GM18508 (cell line): Measurements from ENCODE around the gene GRAMD1B.
"Not testable (repeated sequence)": the region's sequence is repeated elsewhere in the genome, so short reads cannot be mapped to it uniquely, and the experiment has no call there.

ENCODE experiments used
- ATAC-seq: cut with Tn5 transposase; IDR thresholded peaks from one replicate; pipeline ENCODE4 v1.9.1; 2021; ENCODE audit warnings: moderate number of reproducible peaks; ENCODE audit not compliant: insufficient read depth, unreplicated experiment

Gene GRAMD1B

DNA sequence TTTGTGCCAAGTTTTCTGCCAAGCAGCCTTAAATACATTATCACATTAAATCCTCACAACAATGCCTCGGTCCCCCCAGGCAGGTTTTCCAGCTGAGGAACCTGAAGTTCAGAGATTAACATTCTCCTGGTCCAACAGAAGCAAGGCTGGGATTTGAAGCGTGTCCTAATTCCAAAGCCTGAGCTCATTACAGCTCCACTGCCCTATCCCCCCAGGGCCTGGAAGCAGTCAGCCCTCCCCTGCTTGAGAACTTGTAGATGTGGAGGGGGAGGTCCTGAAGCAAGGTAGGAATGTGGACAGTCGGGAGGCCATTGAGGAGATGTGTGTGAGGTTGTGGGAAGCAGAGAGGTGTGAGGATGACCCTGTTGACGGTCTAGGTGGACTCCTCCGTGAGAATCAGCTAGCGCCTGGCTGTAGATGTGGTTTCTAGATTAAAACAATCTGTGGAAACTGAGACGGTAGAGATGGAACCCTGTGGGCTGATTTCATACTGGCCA lies 8.1 kb downstream of the GRAMD1B start:
- no peak for ATAC-seq

DNA sequence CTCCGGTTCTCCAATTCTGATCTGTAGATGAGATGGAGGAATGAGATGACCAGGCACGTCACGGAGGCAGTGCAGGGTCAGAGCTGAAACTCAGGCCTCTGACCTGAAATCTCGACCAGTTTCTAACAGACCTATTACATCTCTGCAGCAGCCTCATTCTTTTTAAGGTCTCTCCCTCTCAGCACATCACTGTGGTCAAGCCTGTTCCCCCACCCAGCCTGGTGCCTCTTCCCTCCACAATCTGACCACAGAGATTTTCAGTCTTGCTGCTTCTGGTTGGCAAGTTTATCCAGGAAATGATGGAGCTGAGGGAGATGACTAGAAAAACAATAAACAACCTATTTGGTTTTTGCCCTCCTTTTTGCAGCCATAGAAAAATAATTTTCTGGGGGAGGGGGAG lies 9.5 kb downstream of the GRAMD1B start:
- no peak for ATAC-seq

DNA sequence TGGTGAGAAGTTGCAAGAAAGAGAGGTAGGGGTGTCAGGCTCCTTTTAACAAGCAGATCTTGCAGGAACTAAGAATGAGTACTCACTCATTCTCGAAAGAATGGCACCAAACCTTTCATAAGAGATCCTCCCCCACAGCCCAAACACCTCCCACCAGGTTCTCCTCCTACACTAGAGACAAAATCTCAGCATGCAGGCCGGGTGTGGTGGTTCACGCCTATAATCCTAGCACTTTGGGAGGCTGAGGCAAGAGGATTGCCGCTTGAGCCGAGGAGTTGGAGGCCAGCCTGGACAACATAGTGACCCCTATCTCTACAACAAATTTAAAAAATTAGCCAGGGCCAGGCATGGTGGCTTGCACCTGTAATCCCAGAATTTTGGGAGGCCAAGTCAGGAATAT lies 11.1 kb downstream of the GRAMD1B start:
- ATAC-seq, result no peak

DNA sequence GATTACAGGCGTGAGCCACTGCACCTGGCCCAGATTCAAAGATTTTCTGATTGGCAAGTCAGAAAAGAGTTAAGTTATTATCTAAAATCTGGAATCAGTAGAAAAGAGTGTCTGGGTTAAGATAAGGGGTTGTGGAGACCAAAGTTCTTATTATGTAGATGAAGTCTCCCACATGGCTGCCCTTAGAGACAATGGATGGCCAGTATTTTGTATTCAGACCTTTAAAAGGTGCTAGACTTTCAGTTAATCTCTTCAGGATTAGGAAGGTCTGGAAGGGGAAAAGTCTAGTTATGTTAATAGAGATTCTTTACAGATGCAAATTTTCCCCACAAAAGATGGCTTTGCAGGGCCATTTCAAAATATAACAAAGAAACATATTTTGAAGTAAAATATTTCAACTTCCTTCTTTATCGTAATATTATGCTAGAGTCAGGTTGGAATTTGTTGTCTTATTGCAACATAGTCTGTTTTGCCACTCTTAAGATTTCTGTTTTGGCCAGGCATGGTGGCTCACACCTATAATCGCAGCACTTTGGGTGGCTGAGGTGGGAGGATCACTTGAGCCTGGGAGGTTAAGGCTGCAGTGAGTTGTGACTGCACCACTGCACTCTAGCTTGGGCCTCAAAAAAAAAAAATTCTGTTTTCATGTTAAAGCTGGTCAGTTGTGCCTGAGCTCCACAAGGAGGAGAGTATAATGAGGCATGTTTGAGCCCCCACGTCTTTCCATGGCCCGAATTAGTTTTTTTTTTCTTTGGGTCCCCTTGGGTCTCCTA lies 14.0 kb downstream of the GRAMD1B start:
- no peak for ATAC-seq

DNA sequence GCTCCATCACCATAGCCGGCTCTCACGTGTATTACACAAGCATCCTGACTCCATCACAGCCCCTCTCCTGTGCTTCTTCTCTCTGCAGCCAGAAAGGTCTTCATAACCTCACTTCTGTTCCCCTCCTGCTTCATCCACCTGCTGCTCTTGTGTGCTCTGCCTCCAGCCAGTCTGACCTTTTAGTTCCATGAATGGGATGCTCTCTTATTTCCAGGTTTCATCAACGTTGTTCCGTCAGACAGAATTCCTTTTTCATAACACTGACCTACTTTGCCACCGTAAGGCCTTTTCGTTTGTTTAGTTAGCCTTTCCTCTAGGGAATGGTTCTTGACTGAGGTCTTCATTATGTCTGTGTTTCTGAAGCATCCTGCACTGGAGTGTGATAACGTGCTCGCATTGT lies 18.8 kb downstream of the GRAMD1B start:
- no peak for ATAC-seq

DNA sequence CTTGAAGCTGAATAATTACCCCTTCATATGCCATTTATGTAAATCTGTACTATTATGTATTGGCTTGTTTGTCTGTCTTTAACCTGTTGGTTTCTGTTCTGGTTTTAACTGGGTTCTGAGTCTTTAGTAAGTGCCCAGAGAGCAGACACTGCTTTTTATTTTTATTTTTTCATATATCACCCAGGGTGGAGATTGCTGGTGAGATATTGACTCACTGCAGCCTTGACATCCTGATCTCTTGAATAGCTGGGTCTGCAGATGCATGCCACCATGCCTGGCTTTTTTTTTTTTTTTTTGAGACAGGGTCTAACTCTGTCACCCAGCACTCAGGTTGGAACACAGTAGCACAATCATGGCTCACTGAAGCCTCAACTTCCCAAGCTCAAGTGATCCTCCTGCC lies 19.4 kb downstream of the GRAMD1B start:
- ATAC-seq, result no peak

DNA sequence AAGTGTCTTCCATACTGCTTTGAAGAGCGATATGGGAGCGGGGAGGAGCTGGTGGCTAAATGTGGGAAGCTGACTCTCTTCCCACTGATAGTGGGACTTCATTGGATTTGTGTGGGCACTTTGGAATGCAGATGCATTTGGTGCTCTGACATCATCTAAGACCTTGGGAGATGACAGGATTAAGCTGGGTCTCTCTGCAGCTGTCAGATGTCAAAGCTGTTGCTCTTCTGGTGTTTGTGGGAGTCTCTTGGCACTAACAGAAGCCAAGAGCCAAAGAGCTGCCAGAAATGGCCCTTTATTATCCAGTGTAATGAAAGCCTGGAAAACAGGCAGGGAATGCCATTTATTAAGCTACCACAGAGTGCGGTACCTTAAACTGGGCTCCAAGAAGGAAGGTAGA lies 20.6 kb downstream of the GRAMD1B start:
- ATAC-seq, result no peak

DNA sequence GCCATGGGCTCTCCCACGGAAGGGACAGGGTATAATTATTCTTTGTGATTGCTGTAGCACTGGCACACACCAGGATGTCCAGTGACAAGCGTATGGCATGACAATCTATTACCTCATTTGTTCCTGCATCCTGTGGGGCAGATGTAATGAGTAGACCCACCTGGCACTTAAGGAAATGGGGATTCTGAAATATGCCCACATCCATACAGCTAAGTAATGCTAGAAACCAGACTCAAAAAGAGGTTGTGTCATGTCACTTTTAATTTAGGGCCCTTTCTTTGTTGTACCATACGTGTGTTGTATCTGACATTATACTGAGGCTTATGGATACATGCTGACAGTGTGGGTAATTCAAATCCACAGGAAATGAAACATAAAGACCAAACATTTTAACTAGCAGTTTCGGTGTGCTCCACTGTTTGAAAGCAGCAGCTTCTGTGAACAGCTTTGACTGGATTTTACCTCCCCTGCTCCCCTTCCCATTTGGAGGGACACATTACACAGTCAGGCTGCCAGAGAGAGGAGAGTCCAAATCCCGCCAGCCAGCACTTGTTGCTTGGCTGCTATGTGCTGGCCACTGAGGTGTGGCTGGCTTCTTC lies 21.2 kb downstream of the GRAMD1B start:
- no peak for ATAC-seq

DNA sequence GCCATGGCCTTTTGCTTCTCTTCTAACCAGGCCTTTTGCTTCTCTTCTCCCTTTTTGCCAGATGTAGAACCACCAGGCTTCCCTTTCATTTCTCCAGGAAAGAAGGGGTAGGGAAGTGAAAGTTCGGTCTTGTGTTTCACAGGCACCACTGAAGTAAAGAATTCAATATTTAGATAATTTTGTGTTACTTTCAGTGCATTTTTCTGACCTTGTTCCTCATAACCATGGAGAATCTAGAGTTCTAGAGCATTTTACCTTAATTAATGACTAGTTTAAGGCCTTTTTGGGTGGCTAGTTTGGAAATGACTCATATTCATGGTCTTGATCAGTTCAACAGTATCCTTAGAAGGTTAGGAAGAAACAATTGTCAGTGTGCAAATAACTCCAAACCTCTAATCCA lies 22.7 kb downstream of the GRAMD1B start:
- no peak for ATAC-seq

DNA sequence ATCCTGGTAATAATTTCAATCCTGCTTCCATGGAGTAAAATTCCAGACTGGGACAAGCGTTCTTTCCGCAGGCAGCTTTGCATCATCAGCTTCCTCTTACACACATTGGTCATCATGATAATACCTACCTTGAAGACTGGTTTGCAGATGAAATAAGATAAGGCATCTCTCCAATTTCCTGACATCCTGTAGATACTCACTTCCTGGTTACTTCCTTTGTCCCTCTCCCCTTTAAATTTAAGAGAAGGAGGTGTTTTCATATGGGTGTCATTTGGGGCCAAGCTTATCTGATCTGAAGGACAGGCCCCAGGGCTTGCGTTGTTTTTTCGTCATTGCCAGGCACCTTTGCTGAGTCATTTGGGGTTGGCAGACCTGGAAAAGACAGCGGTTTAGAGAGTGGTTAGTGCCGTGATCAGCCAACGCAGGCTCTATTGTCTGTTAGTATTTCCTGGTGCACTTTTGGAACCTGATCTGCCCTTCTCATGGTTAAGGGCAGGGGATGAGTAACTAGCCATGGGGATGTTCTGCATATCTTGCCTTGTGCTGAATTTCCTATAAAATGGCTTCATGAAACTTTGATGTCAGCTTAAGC lies 24.1 kb downstream of the GRAMD1B start:
- no peak for ATAC-seq

DNA sequence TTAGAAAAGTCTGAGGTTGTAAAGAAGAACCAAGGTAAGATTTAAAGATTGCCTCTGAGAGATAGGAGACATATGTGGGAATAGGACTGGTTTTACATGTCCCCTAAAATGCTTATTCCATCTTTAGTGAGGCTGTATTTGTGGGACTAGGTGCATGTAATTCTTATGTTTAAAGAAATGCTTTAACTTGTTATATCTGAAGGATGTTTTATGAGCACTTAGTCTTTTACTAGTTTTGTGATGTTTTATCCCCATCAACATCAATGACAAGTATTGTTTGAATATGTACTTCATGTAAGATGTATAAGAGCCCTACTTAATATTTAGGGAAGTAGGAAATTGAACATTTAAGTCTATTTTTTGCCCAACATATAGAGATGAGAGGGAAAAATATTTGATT lies 24.7 kb downstream of the GRAMD1B start:
- ATAC-seq, result no peak

DNA sequence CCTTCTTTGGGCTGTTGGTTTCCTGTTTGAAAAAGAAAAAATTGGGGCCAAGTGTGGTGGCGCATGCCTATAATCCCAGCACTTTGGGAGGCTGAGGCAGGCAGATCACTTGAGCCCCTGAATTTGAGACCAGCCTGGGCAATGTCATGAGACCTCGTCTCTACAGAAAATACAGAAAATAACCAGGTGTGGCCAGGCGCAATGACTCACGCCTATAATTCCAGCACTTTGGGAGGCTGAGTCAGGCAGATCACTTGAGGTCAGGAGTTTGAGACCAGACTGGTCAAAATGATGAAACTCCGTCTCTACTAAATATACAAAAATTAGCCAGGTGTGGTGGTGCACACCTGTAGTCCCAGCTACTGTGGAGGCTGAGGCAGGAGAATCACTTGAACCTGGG lies 26.4 kb downstream of the GRAMD1B start:
- not testable (repeated sequence) for ATAC-seq

DNA sequence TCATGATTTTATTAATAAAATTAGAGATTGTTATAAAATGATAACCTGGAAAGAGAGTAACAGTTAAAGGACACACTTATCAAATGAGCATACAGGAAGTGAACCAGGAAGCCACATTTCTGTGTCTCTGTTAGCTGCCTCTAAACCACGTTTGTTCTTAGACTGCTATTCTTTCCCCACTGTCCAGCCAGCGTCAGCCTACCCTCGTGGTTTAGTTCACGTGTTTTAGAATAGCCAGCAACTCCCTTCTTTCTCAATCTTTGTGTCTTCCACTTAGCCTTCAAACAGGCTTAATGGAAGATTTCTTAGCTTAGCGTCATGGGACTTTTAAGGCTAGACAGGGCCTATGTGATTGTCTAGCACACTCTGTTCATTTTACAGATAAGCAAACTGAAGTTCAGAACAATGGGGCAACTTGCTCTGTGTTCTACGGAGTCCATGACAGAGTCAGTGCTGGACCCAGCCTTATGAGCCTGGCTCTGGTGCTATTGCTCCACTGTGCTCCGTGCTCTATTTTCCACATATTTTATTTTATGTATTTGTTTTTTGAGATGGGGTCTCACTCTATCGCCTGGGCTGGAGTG lies 27.2 kb downstream of the GRAMD1B start:
- no peak for ATAC-seq

DNA sequence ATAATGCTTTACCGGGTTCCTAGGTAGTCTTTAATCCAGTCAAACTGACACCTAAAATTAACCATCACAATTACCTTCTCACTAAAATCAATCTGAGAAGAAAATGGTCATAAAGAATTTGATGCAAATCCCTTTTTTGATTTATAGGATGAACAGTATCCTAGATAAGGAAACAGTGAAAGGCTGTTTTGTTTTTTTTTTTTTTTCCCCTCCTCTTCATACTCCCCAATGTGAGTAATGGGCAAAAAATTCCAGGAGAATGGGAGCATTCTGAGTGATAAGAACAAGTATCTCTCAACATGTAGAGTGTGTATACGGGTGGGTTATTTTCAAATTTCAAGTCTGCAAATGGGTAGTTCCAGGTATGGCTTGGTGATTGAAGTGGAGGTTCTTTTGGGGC lies 28.4 kb downstream of the GRAMD1B start:
- ATAC-seq, result no peak

DNA sequence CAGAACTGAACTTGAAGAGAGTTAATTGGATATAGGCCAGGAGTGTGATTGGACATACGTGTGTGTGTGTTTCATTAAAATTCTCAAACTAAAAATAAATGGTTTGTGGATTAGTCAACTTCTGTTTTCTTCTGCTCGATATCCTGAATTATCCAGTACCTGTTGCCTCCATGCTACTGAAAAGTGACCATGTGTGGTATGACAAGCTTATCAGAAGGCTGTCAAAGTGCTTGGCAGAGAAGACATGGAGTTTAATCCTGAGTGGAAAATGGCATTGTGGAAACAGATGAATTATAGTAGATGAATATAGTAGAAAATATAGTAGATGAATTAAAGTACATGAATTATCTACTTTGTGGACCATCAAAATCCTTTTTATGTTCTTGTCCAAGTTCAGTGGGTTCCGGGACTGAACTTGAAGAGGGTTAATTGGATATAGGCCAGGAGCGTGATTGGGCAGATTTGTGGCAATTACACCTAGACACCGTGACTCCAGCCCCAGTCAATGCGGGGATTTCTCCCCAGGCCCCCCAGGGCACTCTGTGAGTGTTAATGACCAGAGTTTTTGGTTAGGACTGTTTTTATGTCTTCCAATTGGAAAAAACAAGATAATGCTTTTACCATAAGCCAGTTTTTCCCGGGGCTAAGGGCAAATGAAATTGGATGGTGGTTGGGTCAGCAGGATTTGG lies 30.1 kb downstream of the GRAMD1B start:
- ATAC-seq, result no peak

DNA sequence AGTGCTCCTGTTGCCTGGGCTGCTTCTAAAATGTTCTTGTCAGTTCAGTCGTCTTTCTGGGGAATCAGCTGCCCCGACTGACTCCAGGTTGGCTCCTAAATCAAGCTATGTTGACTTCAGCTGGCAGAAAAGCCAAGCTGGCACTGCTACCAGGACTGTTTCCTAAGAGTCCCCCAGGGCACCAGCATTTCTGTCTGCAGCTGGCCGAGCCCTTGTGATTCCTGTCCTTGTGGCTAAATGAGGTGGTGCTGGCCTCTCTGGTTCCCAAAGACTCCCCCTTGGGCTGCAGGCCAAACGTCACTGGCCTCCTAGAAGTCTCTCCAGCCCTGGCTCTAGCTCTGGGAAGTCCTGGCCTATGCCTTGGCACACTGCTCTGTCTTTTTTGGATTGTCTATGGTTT lies 31.1 kb downstream of the GRAMD1B start:
- no peak for ATAC-seq

DNA sequence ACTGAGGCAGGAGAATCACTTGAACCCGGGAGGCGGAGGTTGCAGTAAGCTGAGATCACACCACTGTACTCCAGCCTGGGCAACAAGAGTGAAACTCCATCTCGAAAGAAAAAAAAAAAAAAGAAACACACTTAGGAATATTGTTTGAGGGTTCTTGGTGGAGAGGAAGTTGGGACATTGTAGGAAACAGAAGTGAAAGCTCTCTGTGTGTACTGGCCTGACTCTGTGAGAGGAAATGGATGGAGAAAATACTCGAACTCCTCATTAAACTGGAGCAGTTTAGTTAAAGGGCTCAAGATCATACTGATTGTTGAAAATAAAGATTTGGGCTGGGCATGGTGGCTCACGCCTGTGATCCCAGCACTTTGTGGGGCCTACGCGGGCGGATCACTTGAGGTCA lies 35.6 kb downstream of the GRAMD1B start:
- not testable (repeated sequence) for ATAC-seq

DNA sequence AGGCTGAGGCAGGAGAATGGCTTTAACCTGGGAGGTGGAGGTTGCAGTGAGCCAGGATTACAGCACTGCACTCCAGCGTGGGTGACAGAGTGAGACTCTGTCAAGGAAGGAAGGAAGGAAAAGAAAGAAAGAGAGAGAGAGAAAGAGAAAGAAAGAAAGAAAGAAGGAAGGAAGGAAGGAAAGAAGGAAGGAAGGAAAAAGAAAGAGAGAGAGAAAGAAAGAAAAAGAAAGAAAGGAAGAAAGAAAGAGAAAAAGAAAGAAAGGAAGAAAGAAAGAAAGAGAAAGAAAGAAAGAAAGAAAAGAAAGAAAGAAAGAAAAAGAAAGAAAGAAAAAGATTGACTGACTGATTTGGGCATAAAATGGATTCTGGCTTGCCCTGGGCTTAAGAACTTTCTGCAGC lies 36.1 kb downstream of the GRAMD1B start:
- ATAC-seq, result not testable (repeated sequence)

DNA sequence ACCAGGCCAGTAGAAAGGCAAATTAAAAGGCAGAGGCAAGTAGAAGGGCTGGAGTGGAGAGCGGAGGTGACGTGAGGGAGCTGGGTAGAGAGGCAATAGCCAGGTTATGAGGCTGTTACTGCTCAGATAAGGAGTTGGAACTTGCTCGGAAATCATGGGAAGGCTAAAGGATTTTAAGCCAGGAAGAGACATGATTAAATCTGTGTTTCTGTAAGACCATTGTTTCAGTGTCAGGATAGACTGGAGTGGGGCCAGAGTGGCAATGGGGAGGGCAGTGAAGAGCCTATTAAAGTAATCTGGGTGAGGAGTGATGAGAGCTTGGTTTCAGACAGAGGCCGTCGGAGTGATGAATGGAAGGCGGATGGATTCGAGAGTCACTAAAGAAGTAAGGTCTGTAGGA lies 39.0 kb downstream of the GRAMD1B start:
- ATAC-seq, result no peak

DNA sequence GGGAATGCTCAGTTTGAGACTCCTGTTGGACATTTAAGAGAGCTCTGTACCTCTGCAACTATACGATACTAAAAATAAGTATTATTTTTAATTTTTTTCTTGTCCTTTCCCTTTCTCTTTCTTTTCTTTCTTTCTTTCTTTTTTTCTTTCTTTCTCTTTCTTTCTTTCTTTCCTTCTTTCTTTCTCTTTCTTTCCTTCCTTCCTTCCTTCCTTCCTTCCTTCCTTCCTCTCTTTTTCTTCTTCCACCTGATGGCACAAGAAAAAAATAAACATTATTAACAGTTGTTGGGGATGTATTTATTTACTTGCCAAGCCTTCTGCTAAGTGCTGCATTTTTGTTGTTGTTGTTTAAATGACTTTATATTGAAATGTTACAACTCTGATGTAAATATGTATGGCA lies 39.5 kb downstream of the GRAMD1B start:
- ATAC-seq, result no peak

DNA sequence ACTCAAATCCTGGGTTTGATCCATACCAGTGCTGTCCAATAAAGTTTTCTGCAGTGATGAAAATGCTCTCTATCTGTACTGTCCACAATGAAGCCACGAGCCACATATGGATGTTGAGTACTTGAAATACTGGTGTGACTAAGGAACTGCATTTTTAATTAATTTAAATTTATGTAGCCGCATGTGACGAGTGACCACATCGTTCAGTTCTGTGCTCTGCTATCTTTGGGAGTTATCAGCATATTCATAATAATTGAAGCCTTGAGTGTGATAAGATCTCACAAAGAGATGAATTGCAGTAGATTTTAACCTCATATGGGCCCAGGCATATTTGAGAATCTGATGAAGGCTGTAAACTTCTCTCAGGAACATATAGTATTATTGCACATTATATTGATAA lies 40.8 kb downstream of the GRAMD1B start:
- ATAC-seq, result no peak
